GM19468 (cell line): ENCODE results near the gene HSPB6.
"Not testable (repeated sequence)": the region's sequence is repeated elsewhere in the genome, so short reads cannot be mapped to it uniquely, and the experiment has no call there.

Source experiments
- ATAC-seq: cut with Tn5 transposase; IDR thresholded peaks from one replicate; pipeline ENCODE4 v1.9.1; 2021; ENCODE audit warnings: mild to moderate bottlenecking, moderate library complexity, moderate number of reproducible peaks; ENCODE audit not compliant: unreplicated experiment; ENCODE audit errors: extremely low read depth

The HSPB6 gene

GRCh38 chr19:35734273-35734672 lies 22.6 kb downstream of the HSPB6 start:
- no peak for ATAC-seq

GRCh38 chr19:35733180-35734125 lies 23.4 kb downstream of the HSPB6 start:
- no peak for ATAC-seq

DNA sequence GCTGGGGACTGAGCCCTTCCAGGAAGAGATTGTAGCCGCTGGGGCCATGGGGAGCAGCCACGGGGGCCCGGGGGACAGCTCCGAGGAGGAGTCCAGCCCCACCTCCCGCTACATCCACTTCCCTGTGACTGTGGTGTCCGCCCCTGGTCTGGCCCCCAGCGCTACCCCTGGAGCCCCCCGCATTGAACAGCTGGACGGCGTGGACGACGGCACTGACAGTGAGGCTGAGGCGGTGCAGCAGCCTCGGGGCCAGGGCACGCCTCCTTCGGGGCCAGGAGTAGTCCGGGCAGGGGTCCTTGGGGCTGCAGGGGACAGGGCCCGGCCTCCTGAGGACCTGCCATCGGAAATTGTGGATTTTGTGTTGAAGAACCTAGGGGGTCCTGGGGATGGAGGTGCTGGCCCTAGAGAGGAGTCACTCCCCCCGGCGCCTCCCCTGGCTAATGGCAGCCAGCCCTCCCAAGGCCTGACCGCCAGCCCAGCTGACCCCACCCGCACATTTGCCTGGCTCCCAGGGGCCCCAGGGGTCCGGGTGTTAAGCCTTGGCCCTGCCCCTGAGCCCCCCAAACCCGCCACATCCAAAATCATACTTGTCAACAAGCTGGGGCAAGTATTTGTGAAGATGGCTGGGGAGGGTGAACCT lies 24.2 kb downstream of the HSPB6 start:
- no peak for ATAC-seq

GRCh38 chr19:35731779-35732405 lies 24.9 kb downstream of the HSPB6 start:
- no peak for ATAC-seq

- no peak for ATAC-seq
Observed at GRCh38 chr19:35731353-35731752, 25.5 kb downstream of the HSPB6 start.

DNA sequence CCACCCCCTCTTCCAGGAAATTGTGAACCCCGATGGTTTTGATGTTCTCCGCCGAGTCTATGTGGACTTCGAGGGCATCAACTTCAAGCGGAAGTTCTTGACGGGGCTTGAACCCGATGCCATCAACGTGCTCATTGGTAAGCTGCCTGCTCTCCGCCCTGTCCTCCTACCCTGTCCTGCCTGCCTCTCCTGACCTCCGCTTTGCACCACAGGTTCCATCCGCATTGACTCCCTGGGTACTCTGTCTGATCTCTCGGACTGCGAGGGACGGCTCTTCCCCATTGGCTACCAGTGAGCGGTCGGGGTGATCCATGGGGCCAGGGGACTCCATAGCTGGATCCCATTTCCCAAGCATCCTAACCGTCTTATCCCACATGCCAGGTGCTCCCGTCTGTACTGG lies 26.5 kb downstream of the HSPB6 start:
- ATAC-seq, result no peak

GRCh38 chr19:35729763-35730162 lies 27.1 kb downstream of the HSPB6 start:
- ATAC-seq, result no peak

GRCh38 chr19:35729021-35729420 lies 27.8 kb downstream of the HSPB6 start:
- no peak for ATAC-seq

DNA sequence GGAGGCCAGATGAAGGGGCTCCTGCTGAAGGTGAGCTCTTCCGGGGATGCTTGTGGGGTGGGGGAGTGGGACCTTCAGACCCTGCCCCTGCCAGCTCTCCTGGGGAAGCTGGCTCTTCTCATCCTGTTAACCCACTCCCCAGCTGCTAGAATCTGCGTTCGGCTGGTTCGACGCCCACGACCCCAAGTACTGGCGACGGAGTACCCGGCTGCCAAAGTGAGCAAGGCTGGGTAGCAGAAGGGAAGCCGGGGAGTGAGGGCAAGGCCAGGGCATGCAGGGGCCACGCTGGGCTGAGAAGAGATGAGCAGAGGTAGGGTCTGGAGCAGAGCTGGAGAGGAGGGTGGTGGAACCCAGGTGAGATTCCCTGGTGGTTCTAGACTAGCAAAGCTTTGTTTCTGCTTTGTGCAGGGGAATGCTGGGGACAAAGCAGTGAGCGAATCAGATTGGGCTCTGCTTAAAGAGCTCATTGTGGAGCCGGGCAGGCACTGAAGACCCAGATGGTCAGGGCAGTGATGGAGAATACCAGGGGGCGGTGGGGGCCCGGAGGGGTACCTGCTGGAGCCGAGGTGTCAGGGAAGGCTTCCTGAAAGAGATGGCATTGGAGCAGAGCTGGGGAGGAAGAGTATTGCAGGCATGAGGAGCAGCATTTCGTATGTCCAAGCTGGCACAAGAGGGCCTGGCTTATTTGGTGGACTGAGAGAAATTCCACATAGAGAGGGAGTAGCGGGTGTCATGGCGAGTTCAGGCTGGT lies 28.7 kb downstream of the HSPB6 start:
- ATAC-seq, result no peak

- ATAC-seq, result no peak
Observed at GRCh38 chr19:35727053-35727955, 29.5 kb downstream of the HSPB6 start.

- ATAC-seq, result no peak
Observed at GRCh38 chr19:35725216-35725861, 31.5 kb downstream of the HSPB6 start.

GRCh38 chr19:35724560-35724959 lies 32.3 kb downstream of the HSPB6 start:
- no peak for ATAC-seq

- not testable (repeated sequence) for ATAC-seq
Observed at GRCh38 chr19:35724132-35724531, 32.7 kb downstream of the HSPB6 start.

DNA sequence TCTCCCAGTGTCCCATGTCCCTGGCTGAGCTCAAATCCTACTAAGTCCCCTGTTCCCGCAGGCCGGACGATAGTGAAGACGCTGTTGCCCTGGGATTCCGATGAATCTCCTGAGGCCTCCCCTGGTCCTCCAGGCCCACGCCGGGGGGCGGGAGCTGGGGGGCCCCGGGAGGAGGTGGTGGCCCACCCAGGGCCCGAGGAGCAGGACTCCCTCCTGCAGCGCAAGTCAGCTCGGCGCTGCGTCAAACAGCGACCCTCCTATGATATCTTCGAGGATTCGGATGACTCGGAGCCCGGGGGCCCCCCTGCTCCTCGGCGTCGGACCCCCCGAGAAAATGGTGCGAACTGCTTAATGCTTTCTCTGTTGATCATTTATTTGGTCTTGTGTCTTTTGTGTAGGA lies 33.2 kb downstream of the HSPB6 start:
- ATAC-seq, result no peak

GRCh38 chr19:35722897-35723296 lies 33.9 kb downstream of the HSPB6 start:
- no peak for ATAC-seq

DNA sequence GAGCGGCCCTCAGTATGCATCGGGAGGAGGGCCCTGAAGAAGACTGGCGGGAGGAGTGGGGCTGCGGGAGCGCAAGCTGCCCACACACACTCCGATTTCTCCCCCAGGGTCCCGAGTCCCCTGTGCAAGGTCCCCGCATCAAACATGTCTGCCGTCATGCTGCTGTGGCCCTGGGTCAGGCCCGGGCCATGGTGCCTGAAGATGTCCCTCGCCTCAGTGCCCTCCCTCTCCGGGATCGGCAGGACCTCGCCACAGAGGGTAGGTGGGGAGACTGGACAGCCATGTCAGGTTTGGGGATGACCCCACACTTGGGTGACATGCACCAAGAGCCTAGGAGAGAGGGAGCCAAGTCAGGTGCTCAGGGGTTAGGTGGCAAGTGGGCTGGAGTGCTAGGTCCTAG lies 34.4 kb downstream of the HSPB6 start:
- ATAC-seq, result no peak

GRCh38 chr19:35721374-35721773 lies 35.5 kb downstream of the HSPB6 start:
- ATAC-seq, result no peak

GRCh38 chr19:35720648-35721047 lies 36.2 kb downstream of the HSPB6 start:
- no peak for ATAC-seq

DNA sequence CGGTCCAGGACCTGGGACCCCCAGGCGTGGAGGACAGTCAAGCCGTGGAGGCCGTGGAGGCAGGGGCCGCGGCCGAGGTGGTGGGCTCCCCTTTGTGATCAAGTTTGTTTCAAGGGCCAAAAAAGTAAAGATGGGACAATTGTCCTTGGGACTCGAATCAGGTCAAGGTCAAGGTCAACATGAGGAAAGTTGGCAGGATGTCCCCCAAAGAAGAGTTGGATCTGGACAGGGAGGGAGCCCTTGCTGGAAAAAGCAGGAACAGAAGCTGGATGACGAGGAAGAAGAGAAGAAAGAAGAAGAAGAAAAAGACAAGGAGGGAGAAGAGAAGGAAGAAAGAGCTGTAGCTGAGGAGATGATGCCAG lies 36.7 kb downstream of the HSPB6 start:
- no peak for ATAC-seq
